IPS-15b (cell line): ENCODE results near the gene BACH2.

Source experiments
- H3K27me3 ChIP-seq: one replicate; pipeline ENCODE4 v1.6.1; 2013; ENCODE audit warnings: low read length; ENCODE audit not compliant: control insufficient read depth, insufficient read depth
- H3K36me3 ChIP-seq: one replicate; pipeline ENCODE4 v1.6.1; 2013; ENCODE audit warnings: low read length; ENCODE audit not compliant: control insufficient read depth, insufficient read depth
- H3K4me1 ChIP-seq: one replicate; pipeline ENCODE4 v1.6.1; 2013; ENCODE audit warnings: mild to moderate bottlenecking, low read length; ENCODE audit not compliant: control insufficient read depth, insufficient read depth
- H3K4me3 ChIP-seq: one replicate; pipeline ENCODE4 v1.5.1; 2013; ENCODE audit warnings: low read depth, low read length
- H3K9ac ChIP-seq: one replicate; pipeline ENCODE4 v1.6.1; 2013; ENCODE audit warnings: low read depth, mild to moderate bottlenecking, low read length
- H3K9me3 ChIP-seq: one replicate; pipeline ENCODE4 v1.6.1; 2013; ENCODE audit warnings: mild to moderate bottlenecking, low read length; ENCODE audit not compliant: control insufficient read depth, insufficient read depth

Gene BACH2

DNA sequence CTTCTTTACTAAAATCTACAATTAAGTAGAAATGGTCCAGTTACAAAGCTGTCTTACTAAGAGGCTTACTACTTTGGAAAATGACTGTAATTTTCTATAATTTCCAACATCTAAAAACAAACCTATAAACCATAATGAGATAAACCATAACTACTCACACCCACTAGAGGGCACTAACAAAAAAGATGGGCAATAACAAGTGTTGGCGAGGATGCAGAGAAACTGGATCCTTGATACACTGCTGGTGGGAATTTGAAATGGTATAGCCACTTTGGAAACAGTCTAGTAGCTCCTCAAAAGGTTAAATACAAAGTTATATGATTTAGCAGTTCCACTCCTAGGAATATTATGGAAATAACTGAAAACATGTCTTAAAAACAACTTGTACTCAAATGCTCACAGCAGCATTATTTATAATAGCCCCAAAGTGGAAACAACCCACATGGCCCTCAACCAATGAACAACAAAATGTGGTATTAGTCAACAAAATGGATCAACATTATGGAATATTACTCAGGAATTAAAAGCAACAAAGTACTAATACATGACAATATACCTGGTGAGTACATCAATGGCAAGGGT lies 351.7 kb downstream of the BACH2 start:
- Histone ChIP-seq H3K9me3 (no peaks in the 10 kb centered on the region), H3K9ac (no peak overlapping the region), H3K27me3 (no peaks in the 10 kb centered on the region), H3K4me1 (peaks cover 2% of the 10 kb centered on the region), H3K36me3 (no peaks in the 10 kb centered on the region), H3K4me3 (no peak overlapping the region)

DNA sequence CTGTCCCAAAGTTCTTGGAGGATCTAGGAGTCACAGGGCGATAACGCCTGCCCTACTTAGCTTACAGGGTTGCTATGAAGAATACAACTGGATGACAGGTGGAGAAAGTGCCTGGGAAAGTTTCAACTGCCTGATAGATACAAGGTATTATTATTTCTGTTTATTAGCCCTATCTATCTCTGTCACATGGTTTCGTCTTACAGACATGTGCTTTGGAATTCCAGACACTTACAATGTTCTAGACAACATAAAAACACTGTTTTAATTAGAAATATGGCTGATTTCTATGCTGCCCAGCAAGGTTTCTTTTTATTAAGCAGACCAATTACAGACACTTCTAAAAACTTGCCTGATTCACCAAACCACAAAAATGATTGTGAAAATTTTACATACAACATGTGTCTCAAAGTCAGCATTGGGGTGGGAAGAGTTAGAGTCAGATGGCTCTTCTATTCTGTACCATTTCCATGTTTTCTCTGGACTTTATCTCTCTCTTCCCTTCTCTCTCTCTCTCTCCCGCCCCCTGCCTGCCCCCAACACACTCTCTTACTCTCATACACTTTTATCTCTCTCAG lies 352.4 kb downstream of the BACH2 start:
- Histone ChIP-seq H3K36me3 (no peaks in the 10 kb centered on the region), H3K4me3 (no peak overlapping the region), H3K9me3 (no peaks in the 10 kb centered on the region), H3K4me1 (peaks cover 2% of the 10 kb centered on the region), H3K27me3 (no peaks in the 10 kb centered on the region), H3K9ac (no peak overlapping the region)

DNA sequence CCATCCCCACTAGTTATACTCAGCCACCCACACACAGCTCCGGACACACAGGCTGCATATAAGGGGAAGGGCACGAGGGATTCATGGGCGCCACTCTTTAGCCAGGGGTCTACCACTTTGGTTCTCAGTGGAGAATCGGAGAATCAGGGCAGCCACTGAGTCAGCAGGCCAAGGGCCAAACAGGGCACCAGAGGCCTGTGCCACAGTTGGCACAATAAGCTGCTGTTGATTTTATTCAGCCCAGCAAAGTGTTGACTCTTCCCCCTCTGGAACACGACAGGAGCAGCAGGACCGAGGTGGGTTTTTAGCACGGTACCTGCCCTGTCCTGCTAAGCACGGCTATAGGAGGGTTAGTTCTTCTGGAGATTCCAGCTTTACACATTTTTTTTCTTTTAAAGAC lies 354.0 kb downstream of the BACH2 start:
- peaks cover 2% of the 10 kb centered on the region for H3K4me1 ChIP-seq
- H3K9me3 ChIP-seq: no peaks in the 10 kb centered on the region
- no peak overlapping the region for H3K4me3 ChIP-seq
- no peak overlapping the region for H3K9ac ChIP-seq
- H3K36me3 ChIP-seq: no peaks in the 10 kb centered on the region
- H3K27me3 ChIP-seq: no peaks in the 10 kb centered on the region

DNA sequence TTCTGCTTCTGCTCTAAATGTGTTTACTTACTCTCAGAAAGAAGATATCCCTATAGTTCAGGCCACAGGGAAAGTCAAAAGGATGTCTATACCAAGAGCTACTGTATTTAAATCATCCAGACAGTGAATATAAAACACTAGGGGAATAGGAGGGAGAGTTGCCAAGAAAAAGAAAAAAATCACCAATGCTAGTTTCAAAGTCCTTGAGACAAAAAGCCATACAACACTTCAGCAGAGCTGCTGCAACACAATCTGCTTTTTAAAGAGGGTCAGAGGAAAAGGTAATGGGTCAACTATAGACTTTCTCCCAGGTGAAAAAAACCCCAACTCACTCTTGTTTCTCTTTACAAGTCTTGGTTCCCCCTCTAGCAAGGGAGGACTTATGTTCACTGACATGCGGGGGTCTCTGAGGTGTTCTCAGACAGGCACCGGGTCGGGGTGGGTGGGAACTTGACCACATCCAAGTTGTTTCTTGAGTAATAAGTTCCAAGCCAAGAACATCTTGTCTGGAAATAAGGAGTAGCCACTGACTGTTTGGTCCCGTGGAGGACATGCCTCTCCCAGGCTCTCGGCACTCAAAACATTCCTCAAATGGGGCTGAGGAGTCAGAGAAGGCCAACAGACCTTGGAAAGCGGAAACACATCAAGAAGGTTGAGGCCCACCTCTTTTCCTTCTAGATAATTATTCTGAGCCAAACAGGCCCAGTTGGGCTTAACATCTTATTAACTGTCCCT lies 354.7 kb downstream of the BACH2 start:
- peaks cover 2% of the 10 kb centered on the region for H3K4me1 ChIP-seq
- no peak overlapping the region for H3K9ac ChIP-seq
- no peak overlapping the region for H3K4me3 ChIP-seq
- H3K36me3 ChIP-seq: no peaks in the 10 kb centered on the region
- H3K27me3 ChIP-seq: no peaks in the 10 kb centered on the region
- no peaks in the 10 kb centered on the region for H3K9me3 ChIP-seq

DNA sequence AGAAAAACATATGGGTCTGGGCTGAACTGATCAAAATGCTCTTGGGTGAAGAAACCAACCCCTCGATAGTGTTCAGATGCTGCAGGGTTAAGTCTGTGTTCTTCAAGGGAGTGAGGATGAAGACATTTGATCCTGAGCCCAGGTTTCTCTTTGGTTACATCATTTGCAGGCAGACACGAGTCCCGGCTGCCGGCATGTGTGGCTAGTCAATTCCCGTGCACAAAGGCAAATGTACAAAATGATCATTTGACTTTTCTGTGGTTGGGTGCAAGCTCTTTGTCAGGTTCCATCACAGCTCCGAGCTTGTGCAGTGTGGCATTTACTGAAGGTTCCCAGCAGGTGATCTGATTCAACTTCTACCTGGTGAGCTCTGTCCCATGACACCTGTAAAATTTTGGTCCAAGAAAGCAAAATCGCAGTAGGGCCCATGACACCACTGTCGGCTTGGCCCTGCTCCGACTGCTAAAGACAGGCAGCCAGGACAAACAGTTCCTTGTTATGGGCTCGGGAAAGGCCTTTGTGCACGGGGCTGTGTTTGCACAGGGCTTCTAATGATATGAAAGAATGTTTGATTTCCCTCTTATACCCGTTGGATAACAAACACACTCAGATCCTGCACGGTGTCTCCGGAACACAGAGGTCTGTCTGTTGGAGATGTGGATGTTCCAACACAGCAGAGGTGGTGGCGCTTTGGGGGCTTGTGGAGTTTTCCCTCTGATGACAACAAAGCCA lies 355.4 kb downstream of the BACH2 start:
- Histone ChIP-seq H3K27me3 (no peaks in the 10 kb centered on the region), H3K4me3 (no peak overlapping the region), H3K36me3 (no peaks in the 10 kb centered on the region), H3K9me3 (no peaks in the 10 kb centered on the region), H3K9ac (no peak overlapping the region), H3K4me1 (peaks cover 2% of the 10 kb centered on the region)

DNA sequence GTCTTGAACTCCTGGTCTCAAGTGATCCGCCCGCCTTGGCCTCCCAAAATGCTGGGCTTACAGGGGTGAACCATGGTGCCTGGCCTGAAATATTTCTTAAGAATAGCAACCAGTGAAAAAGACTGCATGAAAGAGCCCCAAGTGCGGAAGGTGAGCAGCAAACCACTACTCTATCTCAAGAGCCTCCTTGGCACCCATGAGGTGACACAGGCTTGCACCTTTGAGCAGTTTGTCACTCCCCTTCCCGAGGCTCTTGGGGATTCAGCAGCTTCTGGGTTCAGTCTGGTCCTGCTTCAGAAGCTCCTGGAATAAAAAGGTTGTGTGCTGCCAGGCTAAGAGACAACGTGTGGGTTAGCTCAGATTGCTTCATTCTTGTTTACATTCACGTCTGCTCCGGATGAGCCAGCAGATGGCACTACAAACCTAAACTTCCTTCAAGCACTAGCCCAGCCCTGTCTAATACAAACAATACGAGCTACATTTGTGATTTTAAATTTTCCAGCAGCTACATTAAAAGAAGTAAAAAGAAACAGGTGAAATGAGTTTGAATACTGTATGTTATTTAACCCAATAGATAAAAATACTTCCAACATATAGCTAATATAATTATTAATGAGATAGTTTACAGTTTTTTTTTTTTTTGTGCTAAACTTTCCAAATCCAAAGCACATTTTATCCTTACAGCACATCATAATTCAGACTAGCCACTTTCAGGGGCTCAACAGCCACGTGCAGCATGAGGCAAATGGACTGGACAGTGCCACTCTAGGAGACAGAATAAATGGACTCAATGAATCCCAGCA lies 356.2 kb downstream of the BACH2 start:
- H3K4me1 ChIP-seq: peaks cover 2% of the 10 kb centered on the region
- no peaks in the 10 kb centered on the region for H3K36me3 ChIP-seq
- no peak overlapping the region for H3K4me3 ChIP-seq
- H3K27me3 ChIP-seq: no peaks in the 10 kb centered on the region
- H3K9ac ChIP-seq: no peak overlapping the region
- no peaks in the 10 kb centered on the region for H3K9me3 ChIP-seq

DNA sequence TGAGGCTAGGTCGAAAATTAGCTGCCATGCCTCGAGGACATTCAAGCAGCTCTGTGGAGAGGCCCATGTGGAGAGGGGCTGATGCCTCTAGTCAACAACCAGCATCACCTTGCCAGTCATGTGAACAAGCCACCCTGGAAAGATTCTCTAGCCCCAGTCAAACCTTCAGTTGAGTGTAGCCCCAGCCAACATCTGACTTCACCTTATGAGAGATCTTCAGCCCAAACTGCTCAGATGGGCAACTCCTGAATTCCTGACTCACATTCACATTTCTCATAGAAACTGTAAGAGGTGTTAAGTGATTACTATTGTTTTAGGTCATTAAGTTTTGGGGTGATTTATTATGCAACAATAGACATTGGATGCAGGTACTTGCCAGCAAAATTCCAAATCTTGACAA lies 357.5 kb downstream of the BACH2 start:
- Histone ChIP-seq H3K9ac (no peak overlapping the region), H3K27me3 (no peaks in the 10 kb centered on the region), H3K4me3 (no peak overlapping the region), H3K36me3 (no peaks in the 10 kb centered on the region), H3K9me3 (no peaks in the 10 kb centered on the region), H3K4me1 (peaks cover 2% of the 10 kb centered on the region)

DNA sequence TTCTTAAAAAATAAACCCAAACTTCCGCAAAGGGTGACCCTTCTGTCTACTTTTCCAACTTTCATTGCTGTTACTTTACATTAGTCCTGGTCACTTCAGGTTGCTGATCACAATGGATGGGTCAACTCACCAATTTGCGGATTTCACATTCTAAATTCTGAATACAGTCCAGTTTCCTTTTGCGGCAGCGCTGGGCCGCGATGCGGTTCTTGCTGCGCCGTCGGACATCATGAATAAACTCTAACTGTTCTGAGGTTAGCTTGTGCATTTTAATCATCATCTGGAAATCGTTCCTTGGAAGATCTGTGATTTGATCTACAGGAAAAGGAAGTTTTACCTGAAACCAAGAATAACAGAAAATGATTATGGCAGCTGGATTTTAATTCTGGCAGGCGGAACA lies 358.6 kb downstream of the BACH2 start:
- Histone ChIP-seq H3K9me3 (no peaks in the 10 kb centered on the region), H3K9ac (no peak overlapping the region), H3K27me3 (no peaks in the 10 kb centered on the region), H3K4me1 (peaks cover 2% of the 10 kb centered on the region), H3K4me3 (no peak overlapping the region), H3K36me3 (no peaks in the 10 kb centered on the region)

DNA sequence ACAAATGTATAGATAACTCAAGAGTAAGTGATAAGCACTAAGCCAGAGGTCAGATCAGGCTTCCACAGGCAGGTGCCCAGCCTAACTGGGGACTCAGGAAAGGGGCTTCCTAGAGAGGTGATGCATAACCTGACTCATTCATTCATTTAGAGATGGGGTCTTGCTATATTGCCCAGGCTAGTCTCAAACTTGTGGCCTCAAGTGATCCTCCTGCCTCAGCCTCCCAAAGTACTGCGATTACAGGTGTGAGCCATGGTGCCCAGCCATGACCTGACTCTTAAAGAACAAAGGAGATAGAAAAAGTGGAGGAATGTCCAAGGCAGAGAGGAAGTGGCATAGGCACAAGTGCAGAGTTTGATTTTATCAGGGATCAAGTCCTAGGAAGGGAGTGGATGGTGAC lies 360.5 kb downstream of the BACH2 start:
- no peak overlapping the region for H3K4me3 ChIP-seq
- peaks cover 2% of the 10 kb centered on the region for H3K4me1 ChIP-seq
- H3K9ac ChIP-seq: no peak overlapping the region
- H3K36me3 ChIP-seq: no peaks in the 10 kb centered on the region
- no peaks in the 10 kb centered on the region for H3K27me3 ChIP-seq
- H3K9me3 ChIP-seq: no peaks in the 10 kb centered on the region

DNA sequence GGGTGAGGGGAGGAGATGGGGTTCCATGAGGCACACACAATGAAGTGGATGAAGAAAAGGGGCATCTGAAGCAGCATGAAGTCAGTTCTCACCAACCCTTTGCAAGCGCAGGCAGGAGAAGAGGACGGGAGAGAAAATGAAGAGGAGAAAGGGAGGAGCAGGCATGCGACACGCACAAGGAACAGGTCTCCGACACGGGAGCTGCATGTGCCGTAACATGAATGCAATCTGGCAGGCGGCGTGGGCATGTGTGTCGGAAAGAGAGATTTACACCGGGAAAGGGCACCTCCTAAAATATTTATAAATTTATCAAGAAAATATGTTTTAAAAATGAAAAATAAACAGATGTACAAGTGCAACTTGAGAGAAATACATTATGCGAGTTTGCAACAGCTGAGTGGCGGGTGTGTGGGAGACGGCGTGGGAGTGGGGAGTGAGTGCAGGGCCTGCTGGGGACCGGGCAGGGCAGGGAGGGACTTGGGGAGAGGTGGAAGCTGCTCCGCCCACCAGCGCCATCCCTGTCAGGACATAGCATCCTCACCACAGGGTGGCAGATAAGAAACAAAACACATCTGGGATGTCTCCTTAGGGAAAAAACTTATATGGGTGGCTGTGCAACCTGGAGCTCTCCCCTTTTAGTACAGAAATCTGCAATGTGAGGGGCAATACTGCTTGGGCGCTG lies 361.8 kb downstream of the BACH2 start:
- H3K36me3 ChIP-seq: no peaks in the 10 kb centered on the region

DNA sequence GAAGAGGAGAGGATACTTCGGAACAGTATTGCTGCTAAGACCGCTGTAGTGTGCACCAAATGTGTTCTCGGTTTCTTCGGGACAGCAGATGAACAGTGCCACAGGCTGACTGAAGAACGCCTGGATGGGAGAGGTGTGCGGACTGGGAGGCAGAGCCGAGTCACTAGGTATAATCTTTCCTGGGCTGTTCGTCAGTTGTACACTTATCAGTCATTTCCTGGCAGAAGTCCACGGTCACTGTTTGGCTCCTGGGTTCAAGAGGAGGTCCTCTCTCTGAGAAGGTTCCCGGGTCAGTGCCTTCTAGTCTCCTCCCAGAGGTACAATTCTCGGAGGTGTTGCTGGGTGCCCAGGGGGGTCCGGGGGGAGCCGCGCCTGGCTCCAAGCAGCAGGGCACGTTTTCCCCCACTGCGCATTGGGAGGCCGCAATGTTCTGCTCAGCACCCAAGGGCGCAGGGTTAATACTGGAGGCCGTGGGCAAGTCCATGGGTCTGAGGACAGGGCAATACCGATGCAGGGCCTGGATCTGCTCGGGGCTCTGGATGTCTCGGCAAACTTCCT lies 364.3 kb downstream of the BACH2 start:
- Histone ChIP-seq H3K4me3 (no peak overlapping the region), H3K27me3 (no peaks in the 10 kb centered on the region), H3K9me3 (no peaks in the 10 kb centered on the region), H3K36me3 (no peaks in the 10 kb centered on the region), H3K4me1 (peaks cover 4% of the 10 kb centered on the region), H3K9ac (no peak overlapping the region)

More for the DNA sequence above, 361.8 kb downstream of the BACH2 start:
- Histone ChIP-seq H3K4me1 (peaks cover under 1% of the 10 kb centered on the region), H3K4me3 (no peak overlapping the region), H3K27me3 (no peaks in the 10 kb centered on the region), H3K9me3 (no peaks in the 10 kb centered on the region), H3K9ac (no peak overlapping the region)
